Pancreas (tissue), 10 donors: ENCODE data around the gene CDH4. TPM values are rescaled to one million over a fixed set of nuclear protein-coding genes. Genes with fewer than 3 reads are reported as not detected.

Source experiments
- ATAC-seq, 4 donors: fragments of 200-7000 bp; cut with Tn5 transposase; one replicate each; pipeline versions ENCODE4 v1.8.0 to v1.9.1; 2020; ENCODE audit warnings: mild to moderate bottlenecking in 4 of 4, moderate library complexity in 4 of 4
- DNase-seq, 6 donors: peaks; one replicate each; pipeline ENCODE4 v3.0.0-alpha.2; 2020
- FAIRE-seq: peaks from 2 replicates; lab custom pipeline; 2012; peaks lifted over from hg19 to GRCh38; lab: Jason Lieb, UNC
- H3K27ac ChIP-seq, 4 donors: fragments of 200-600 bp; sonication (generic); 1 replicate in 3 of 4; 2 replicates in 1 of 4; pipeline versions ENCODE4 v1.5.0 to v1.8.0; 2020
- H3K27me3 ChIP-seq, 4 donors: fragments of 200-600 bp; one replicate each; pipeline ENCODE4 v1.8.0; 2021
- H3K36me3 ChIP-seq, 3 donors: fragments of 200-600 bp; sonication (generic) in 1 of 3; one replicate each; pipeline versions ENCODE4 v1.5.0 to v1.8.0; 2020 to 2021
- H3K4me1 ChIP-seq, 3 donors: fragments of 200-600 bp; one replicate each; pipeline ENCODE4 v1.8.0; 2021
- H3K4me3 ChIP-seq, 4 donors: fragments of 200-600 bp; sonication (generic) in 2 of 4; one replicate each; pipeline versions ENCODE4 v1.5.0 to v1.8.0; 2020 to 2021
- H3K9me3 ChIP-seq, 4 donors: fragments of 200-600 bp; one replicate each; pipeline ENCODE4 v1.8.0; 2021
- WGBS, 2 donors: extraction: QIAGEN DNeasy Blood & Tissue Kit; methylation state at CpG; one replicate each; pipeline ENCODE4 v1.1.7; 2013; 5-methylcytosine and 5-hydroxymethylcytosine counted together
- intact Hi-C, 3 donors: fragments of 100-400 bp; cut with DNase I; formaldehyde crosslinking; loops; one replicate each; pipeline versions ENCODE4 v1.11.1 to v1.14.2; 2022
- polyA plus RNA-seq, 2 donors: library from polyadenylated mRNA; stranded (reverse); fragments of 200-250 nt; gene quantifications; one replicate each; pipeline ENCODE4 v1.2.3, GENCODE V29; 2013
- total RNA-seq, 6 donors: library from RNA; stranded (reverse); fragmentation: NEBNext Ultra II Directional in 4 of 6; extraction: Animal tissue kit (Norgen Biotek cat#: 25700) in 4 of 6; gene quantifications; one replicate each; pipeline versions ENCODE4 v1.2.1 to v1.2.4, GENCODE V29; 2021 to 2023
- TF ChIP-seq, protein P1 (sequence below), 4 donors: fragments of 200-600 bp; sonication (generic) in 3 of 4; IDR thresholded peaks; one replicate each; pipeline versions ENCODE4 v1.5.0 to v1.8.0; 2021; ENCODE audit warnings: antibody characterized with exemption in 4 of 4
- donor health status: healthy with polysubstance abuse.
- donor health status: DM: no; HTN: no; CAD: no; lungs with moderate emphysema.
- donor health status: DM: no; HTN: no; CAD: no.
- donor health status: control.
- donor health status: control.
- donor health status: Bipolar disorder and iron deficiency.
- donor health status: DM: yes; HTN: yes; CAD: no.
- donor health status: DM: no; HTN: no; CAD: no.
- donor health status: DM: no; HTN: no; CAD: no.
- donor health status: DM: yes; HTN: yes; CAD: no.

Gene CDH4
- total and polyA plus RNA-seq, 8 donors = 0.04 to 1.4 (median 0.27) TPM

DNA sequence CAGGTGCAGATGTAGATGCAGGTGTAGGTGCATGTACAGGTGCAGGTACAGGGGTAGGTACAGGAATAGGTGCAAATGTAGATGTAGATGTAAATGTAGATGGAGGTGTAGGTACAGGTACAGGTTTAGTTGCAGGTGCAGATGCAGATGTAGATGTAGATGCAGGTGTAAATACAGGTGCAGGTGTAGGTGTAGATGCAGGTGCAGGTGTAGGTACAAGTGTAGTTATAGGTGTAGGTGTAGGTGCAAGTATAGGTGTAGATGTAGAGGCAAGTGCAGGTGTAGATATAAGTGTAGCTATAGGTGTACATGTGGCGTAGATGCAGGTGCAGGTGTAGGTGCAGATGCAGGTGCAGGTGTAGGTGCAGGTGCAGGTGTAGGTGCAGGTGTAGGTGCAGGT lies 34.2 kb upstream of the CDH4 start:
- intact Hi-C loops = no loop called here
- no peak for ATAC-seq
- FAIRE-seq = no peak
- H3K36me3 ChIP-seq = no peaks in the 10 kb centered on the region
- H3K4me1 ChIP-seq = no peaks in the 10 kb centered on the region
- TF ChIP-seq, protein P1, sequence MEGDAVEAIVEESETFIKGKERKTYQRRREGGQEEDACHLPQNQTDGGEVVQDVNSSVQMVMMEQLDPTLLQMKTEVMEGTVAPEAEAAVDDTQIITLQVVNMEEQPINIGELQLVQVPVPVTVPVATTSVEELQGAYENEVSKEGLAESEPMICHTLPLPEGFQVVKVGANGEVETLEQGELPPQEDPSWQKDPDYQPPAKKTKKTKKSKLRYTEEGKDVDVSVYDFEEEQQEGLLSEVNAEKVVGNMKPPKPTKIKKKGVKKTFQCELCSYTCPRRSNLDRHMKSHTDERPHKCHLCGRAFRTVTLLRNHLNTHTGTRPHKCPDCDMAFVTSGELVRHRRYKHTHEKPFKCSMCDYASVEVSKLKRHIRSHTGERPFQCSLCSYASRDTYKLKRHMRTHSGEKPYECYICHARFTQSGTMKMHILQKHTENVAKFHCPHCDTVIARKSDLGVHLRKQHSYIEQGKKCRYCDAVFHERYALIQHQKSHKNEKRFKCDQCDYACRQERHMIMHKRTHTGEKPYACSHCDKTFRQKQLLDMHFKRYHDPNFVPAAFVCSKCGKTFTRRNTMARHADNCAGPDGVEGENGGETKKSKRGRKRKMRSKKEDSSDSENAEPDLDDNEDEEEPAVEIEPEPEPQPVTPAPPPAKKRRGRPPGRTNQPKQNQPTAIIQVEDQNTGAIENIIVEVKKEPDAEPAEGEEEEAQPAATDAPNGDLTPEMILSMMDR (IDR thresholded peaks at IDR 0.05) = no peak
- H3K9me3 ChIP-seq = no peaks in the 10 kb centered on the region
- H3K27ac ChIP-seq = no peak overlapping the region
- 84 to 92% methylated on average over 1 of the region's 1 CpG for WGBS, 2 donors
- no peak overlapping the region for H3K4me3 ChIP-seq
- H3K27me3 ChIP-seq = no peaks in the 10 kb centered on the region
- no peak for DNase-seq

DNA sequence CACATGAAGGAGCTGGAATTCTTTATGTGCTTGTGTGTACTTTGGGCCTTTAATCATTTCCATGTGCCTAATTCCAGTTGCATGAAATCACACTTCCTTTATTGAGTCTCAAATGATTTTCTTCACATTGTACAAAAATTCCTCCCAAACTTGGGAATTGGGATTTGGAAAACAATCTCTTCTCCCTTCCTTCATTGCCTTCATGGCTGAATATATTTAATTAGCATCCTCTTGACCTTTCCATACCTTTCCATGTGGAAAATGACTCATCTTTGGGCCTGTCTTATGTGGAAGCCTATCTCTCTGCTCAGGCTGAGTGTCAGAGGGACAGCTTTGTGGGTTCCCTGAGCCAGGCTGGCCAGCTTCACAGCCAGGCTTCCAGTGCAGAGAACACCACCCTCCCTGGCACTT lies 33.0 kb upstream of the CDH4 start:
- H3K27me3 ChIP-seq = no peaks in the 10 kb centered on the region
- no peaks in the 10 kb centered on the region for H3K4me1 ChIP-seq
- no peak overlapping the region for H3K4me3 ChIP-seq
- no peaks in the 10 kb centered on the region for H3K36me3 ChIP-seq
- no peak for FAIRE-seq
- no peaks in the 10 kb centered on the region for H3K9me3 ChIP-seq
- intact Hi-C loops = no loop called here
- no peak for DNase-seq
- TF ChIP-seq, protein P1 (IDR thresholded peaks at IDR 0.05) = no peak
- ATAC-seq = no peak
- H3K27ac ChIP-seq = no peak overlapping the region

DNA sequence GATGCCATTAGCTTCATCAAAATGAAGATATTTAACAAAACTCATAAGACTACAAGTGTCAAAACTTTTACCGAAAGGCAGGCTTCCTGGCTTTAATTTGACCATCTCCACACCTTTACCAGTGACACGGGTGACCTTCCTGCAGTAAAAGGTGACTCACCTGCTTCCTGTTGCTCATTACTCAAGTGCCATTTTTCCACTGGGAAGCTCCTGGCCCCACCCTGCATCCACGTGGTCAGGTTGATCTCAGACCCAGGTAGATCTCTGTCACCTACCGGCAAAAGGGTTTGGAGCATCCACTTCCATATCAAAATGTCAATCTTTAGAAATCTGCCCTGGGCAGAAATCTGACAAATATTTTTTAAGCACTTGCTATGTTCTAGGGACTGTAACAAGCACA lies 31.9 kb upstream of the CDH4 start:
- intact Hi-C loops = no loop called here
- TF ChIP-seq, protein P1 (IDR thresholded peaks at IDR 0.05) = no peak
- Histone ChIP-seq H3K27ac (no peak overlapping the region), H3K4me1 (no peaks in the 10 kb centered on the region), H3K27me3 (peaks cover 0 to 4% (median 0%) of the 10 kb centered on the region in 4 donors), H3K36me3 (no peaks in the 10 kb centered on the region), H3K9me3 (no peaks in the 10 kb centered on the region), H3K4me3 (no peak overlapping the region)
- WGBS, 2 donors = 48 to 54% methylated on average over 4 of the region's 4 CpGs
- FAIRE-seq (no peak), ATAC-seq (no peak), DNase-seq (no peak)

DNA sequence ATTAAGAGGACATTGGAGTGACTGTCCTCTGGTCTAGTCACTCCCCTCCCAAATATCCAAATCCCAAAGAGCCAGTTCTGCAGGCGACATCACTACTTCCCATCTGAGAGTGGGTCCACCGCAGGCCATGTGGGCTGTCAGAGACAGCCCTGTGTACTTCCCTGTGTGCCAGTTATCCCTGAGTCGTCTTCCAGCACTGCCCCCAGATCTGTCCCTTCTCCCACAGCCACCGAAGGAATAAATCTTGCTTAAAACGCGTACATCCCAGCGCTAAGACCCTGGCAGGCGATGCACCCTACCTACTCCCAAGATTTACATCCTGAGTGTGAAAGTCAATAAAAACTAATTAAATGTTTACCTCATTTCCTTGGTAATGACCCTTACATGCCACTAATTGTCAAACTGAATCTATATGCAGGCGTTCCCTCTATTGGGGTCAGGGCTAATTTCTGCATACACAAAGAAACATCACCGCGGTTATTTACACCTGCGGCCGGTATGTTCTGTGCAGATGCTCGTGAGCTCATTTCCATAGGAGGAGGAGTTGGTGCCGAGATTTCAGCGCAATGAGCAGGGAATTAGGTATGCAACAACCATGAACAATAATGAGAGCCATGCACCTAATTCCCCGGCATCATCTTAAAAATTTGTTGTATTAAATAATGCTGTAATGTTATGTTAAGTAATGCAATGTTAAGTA lies 31.3 kb upstream of the CDH4 start:
- FAIRE-seq = no peak
- ATAC-seq = no peak
- intact Hi-C loops = no loop called here
- no peaks in the 10 kb centered on the region for H3K36me3 ChIP-seq
- peaks cover 0 to 4% (median 0%) of the 10 kb centered on the region in 4 donors for H3K27me3 ChIP-seq
- no peak overlapping the region for H3K4me3 ChIP-seq
- TF ChIP-seq, protein P1 (IDR thresholded peaks at IDR 0.05) = no peak
- no peak for DNase-seq
- H3K4me1 ChIP-seq = no peaks in the 10 kb centered on the region
- no peaks in the 10 kb centered on the region for H3K9me3 ChIP-seq
- WGBS, 2 donors = 60 to 71% methylated on average over 17 of the region's 17 CpGs
- no peak overlapping the region for H3K27ac ChIP-seq

DNA sequence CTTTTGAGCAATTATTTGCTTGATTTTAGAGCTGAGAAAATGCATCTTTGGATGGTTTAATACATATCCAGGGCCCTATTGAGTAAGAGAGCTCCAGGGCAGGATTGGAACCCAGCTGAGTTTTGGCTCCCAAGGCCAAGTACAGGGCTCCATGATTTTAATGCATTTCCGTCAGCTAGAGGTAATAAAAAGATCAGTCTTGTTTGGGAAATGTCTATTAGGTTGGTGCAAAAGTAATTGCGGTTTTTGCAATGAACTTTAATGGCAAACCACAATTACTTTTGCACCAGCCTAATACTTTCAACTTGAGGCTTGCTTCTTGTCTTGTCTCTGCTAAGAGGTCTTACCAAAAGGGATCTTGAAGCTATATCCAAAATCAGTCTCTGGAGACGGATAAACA lies 29.4 kb upstream of the CDH4 start:
- FAIRE-seq (no peak), DNase-seq (no peak), ATAC-seq (no peak)
- TF ChIP-seq, protein P1 (IDR thresholded peaks at IDR 0.05) = no peak
- Histone ChIP-seq H3K9me3 (no peaks in the 10 kb centered on the region), H3K36me3 (no peaks in the 10 kb centered on the region), H3K4me1 (no peaks in the 10 kb centered on the region), H3K27ac (no peak overlapping the region), H3K27me3 (peaks cover 0 to 4% (median 0%) of the 10 kb centered on the region in 4 donors), H3K4me3 (no peak overlapping the region)
- 55 to 66% methylated on average over 3 of the region's 3 CpGs for WGBS, 2 donors
- intact Hi-C loops = no loop called here
